Bronchial epithelial cell (primary cell): Measurements from ENCODE around the gene JAKMIP1. TPM values are rescaled to one million over a fixed set of nuclear protein-coding genes. Genes with fewer than 3 reads are reported as not detected.

Experiments
- DNase-seq: peaks from one replicate; pipeline ENCODE4 v3.0.0-alpha.2; 2010; ENCODE audit warnings: low read depth
- FAIRE-seq: peaks from 2 replicates; lab custom pipeline; 2011; peaks lifted over from hg19 to GRCh38; lab: Jason Lieb, UNC
- H3K27me3 ChIP-seq: 2 replicates; pipeline ENCODE4 v1.5.1; 2011; ENCODE audit warnings: low read length; ENCODE audit not compliant: control insufficient read depth, insufficient read depth
- H3K36me3 ChIP-seq: 2 replicates; pipeline ENCODE4 v1.5.1; 2011; ENCODE audit warnings: low read length; ENCODE audit not compliant: control insufficient read depth, insufficient read depth
- H3K4me3 ChIP-seq: 2 replicates; pipeline ENCODE4 v1.5.1; 2011; ENCODE audit warnings: mild to moderate bottlenecking, low read depth, low read length, control low read depth
- CTCF ChIP-seq: IDR thresholded peaks from 2 replicates; pipeline ENCODE4 v1.5.1; 2011; ENCODE audit warnings: mild to moderate bottlenecking, moderate library complexity, low read length, control low read depth, inconsistent platforms; ENCODE audit not compliant: insufficient read depth, severe bottlenecking
- total RNA-seq: library from RNA; depleted of rRNA; stranded (reverse); fragments of >200 nt; gene quantifications from 2 replicates; pipeline ENCODE4 v1.2.1, GENCODE V29; 2014

JAKMIP1 gene
- total RNA-seq, 1 donor from 2014 or later = not detected

- FAIRE-seq = no peak
Measured at GRCh38 chr4:6160536-6160935, 39.8 kb downstream of the JAKMIP1 start.

GRCh38 chr4:6157926-6158325 lies 42.4 kb downstream of the JAKMIP1 start:
- FAIRE-seq (no peak), DNase-seq (no peak)
- no peaks in the 10 kb centered on the region for H3K27me3 ChIP-seq
- H3K36me3 ChIP-seq = no peaks in the 10 kb centered on the region
- H3K4me3 ChIP-seq = no peak overlapping the region
- no peak for TF ChIP-seq CTCF

More at GRCh38 chr4:6160536-6160935, 39.8 kb downstream of the JAKMIP1 start:
- TF ChIP-seq CTCF = no peak
- Histone ChIP-seq H3K27me3 (no peaks in the 10 kb centered on the region), H3K36me3 (no peaks in the 10 kb centered on the region), H3K4me3 (no peak overlapping the region)
- DNase-seq = no peak

- Histone ChIP-seq H3K4me3 (no peak overlapping the region), H3K27me3 (no peaks in the 10 kb centered on the region), H3K36me3 (no peaks in the 10 kb centered on the region)
- DNase-seq (no peak), FAIRE-seq (no peak)
- TF ChIP-seq CTCF = no peak
Measured at GRCh38 chr4:6155996-6156750, 44.2 kb downstream of the JAKMIP1 start.

- no peaks in the 10 kb centered on the region for H3K36me3 ChIP-seq
- TF ChIP-seq CTCF = no peak
- DNase-seq (no peak), FAIRE-seq (no peak)
- no peaks in the 10 kb centered on the region for H3K27me3 ChIP-seq
- no peak overlapping the region for H3K4me3 ChIP-seq
Measured at GRCh38 chr4:6154875-6155274, 45.5 kb downstream of the JAKMIP1 start.

- TF ChIP-seq CTCF = no peak
- Histone ChIP-seq H3K4me3 (no peak overlapping the region), H3K36me3 (no peaks in the 10 kb centered on the region), H3K27me3 (no peaks in the 10 kb centered on the region)
- FAIRE-seq (no peak), DNase-seq (no peak)
Measured at GRCh38 chr4:6153874-6154273, 46.5 kb downstream of the JAKMIP1 start.
